ENCODE results near the gene DHRSX. TPM values are rescaled to one million over a fixed set of nuclear protein-coding genes. Genes with fewer than 3 reads are reported as not detected.
"Not testable (repeated sequence)": the region's sequence is repeated elsewhere in the genome, so short reads cannot be mapped to it uniquely, and the experiment has no call there.

Gene DHRSX
- total and polyA plus RNA-seq, 9 donors: 12.2 to 25.9 (median 20.4) TPM

GRCh38 chrX:2474280-2474962 lies 26.4 kb downstream of the DHRSX start:
- 80 to 92% (median 91%) methylated on average over 20 of the region's 20 CpGs for WGBS, 3 donors
- intact Hi-C loops (cut with DNase I): no loop called here
- Histone ChIP-seq H3K36me3 (no peaks in the 10 kb centered on the region), H3K4me1 (ENCODE audit: insufficient read depth) (no peaks in the 10 kb centered on the region), H3K27ac (no peak overlapping the region), H3K27me3 (no peaks in the 10 kb centered on the region), H3K9me3 (no peaks in the 10 kb centered on the region), H3K4me3 (no peak overlapping the region)
- TF ChIP-seq CTCF (IDR thresholded peaks at IDR 0.05) (no peak), EP300 (IDR thresholded peaks at IDR 0.05) (no peak), POLR2A (IDR thresholded peaks at IDR 0.05) (no peak)
- no peak for DNase-seq

- WGBS, 3 donors: 77 to 89% (median 87%) methylated on average over 15 of the region's 15 CpGs
- H3K4me3 ChIP-seq; DNase-seq; H3K27ac ChIP-seq; H3K9me3 ChIP-seq; intact Hi-C loops (cut with DNase I); H3K4me1 ChIP-seq (ENCODE audit: insufficient read depth); H3K36me3 ChIP-seq; H3K27me3 ChIP-seq: not testable (repeated sequence)
Measured at GRCh38 chrX:2473064-2473463, 27.7 kb downstream of the DHRSX start.

GRCh38 chrX:2471641-2472040 lies 29.1 kb downstream of the DHRSX start:
- no peaks in the 10 kb centered on the region for H3K36me3 ChIP-seq
- intact Hi-C loops (cut with DNase I): no loop called here
- H3K27me3 ChIP-seq: no peaks in the 10 kb centered on the region
- no peak overlapping the region for H3K4me3 ChIP-seq
- no peaks in the 10 kb centered on the region for H3K4me1 ChIP-seq (ENCODE audit: insufficient read depth)
- TF ChIP-seq EP300 (IDR thresholded peaks at IDR 0.05): no peak
- TF ChIP-seq POLR2A (IDR thresholded peaks at IDR 0.05): no peak
- TF ChIP-seq CTCF (IDR thresholded peaks at IDR 0.05): no peak
- H3K27ac ChIP-seq: no peak overlapping the region
- no peak for DNase-seq
- 89 to 99% (median 96%) methylated on average over 7 of the region's 7 CpGs for WGBS, 3 donors
- H3K9me3 ChIP-seq: no peaks in the 10 kb centered on the region

GRCh38 chrX:2471126-2471525 lies 29.6 kb downstream of the DHRSX start:
- not testable (repeated sequence) for H3K4me3 ChIP-seq

GRCh38 chrX:2469852-2470251 lies 30.9 kb downstream of the DHRSX start:
- H3K27ac ChIP-seq; H3K9me3 ChIP-seq; H3K4me1 ChIP-seq (ENCODE audit: insufficient read depth); H3K27me3 ChIP-seq; H3K36me3 ChIP-seq; H3K4me3 ChIP-seq; intact Hi-C loops (cut with DNase I); DNase-seq: not testable (repeated sequence)
- 90 to 96% (median 95%) methylated on average over 4 of the region's 4 CpGs for WGBS, 3 donors

More at GRCh38 chrX:2471126-2471525, 29.6 kb downstream of the DHRSX start:
- DNase-seq; H3K36me3 ChIP-seq; H3K4me1 ChIP-seq (ENCODE audit: insufficient read depth); H3K9me3 ChIP-seq; H3K27ac ChIP-seq; intact Hi-C loops (cut with DNase I); H3K27me3 ChIP-seq: not testable (repeated sequence)
- 92 to 98% (median 96%) methylated on average over 10 of the region's 10 CpGs for WGBS, 3 donors

GRCh38 chrX:2469196-2469685 lies 31.5 kb downstream of the DHRSX start:
- no peak for TF ChIP-seq POLR2A (IDR thresholded peaks at IDR 0.05)

More at GRCh38 chrX:2469196-2469685, 31.5 kb downstream of the DHRSX start:
- DNase-seq: no peak
- intact Hi-C loops (cut with DNase I): no loop called here
- Histone ChIP-seq H3K27ac (no peak overlapping the region), H3K9me3 (no peaks in the 10 kb centered on the region), H3K27me3 (no peaks in the 10 kb centered on the region), H3K36me3 (no peaks in the 10 kb centered on the region), H3K4me3 (no peak overlapping the region), H3K4me1 (ENCODE audit: insufficient read depth) (no peaks in the 10 kb centered on the region)
- WGBS, 3 donors: 93 to 96% (median 94%) methylated on average over 22 of the region's 22 CpGs
